K562 (cell line): ENCODE data around the gene PAQR7. TPM values are rescaled to one million over a fixed set of nuclear protein-coding genes. Genes with fewer than 3 reads are reported as not detected.
A peak's percentile ranks its signal among the peaks of the same experiment; 100 is the strongest.

Experiments
- BRD9 ChIP-seq: fragments of 450-650 bp; IDR thresholded peaks from 2 replicates; pipeline ENCODE4 v1.6.1; 2018; ENCODE audit warnings: low read depth; ENCODE audit not compliant: partially characterized antibody
- ELF4 ChIP-seq: fragments of 450-650 bp; formaldehyde crosslinking; IDR thresholded peaks from 2 replicates; pipeline ENCODE4 v1.4.0; 2022; ENCODE audit warnings: missing genetic modification characterization
- FOSL1 ChIP-seq: fragments of 200-800 bp; sonication (Bioruptor generic); conservative IDR thresholded peaks from 2 replicates; pipeline ENCODE4 v1.6.1; 2016; ENCODE audit warnings: missing genetic modification characterization, missing compliant biosample characterization
- GTF2A2 ChIP-seq: IDR thresholded peaks from 2 replicates; pipeline ENCODE4 v1.6.1; 2016; ENCODE audit warnings: mild to moderate bottlenecking, missing genetic modification characterization, missing compliant biosample characterization
- KLF10 ChIP-seq: fragments of 250-450 bp; sonication (Bioruptor Pico); IDR thresholded peaks from 2 replicates; pipeline ENCODE4 v1.6.1; 2021; ENCODE audit warnings: matching md5 sums
- LEF1 ChIP-seq: fragments of 450-650 bp; IDR thresholded peaks from 2 replicates; pipeline ENCODE4 v1.6.1; 2016; ENCODE audit warnings: mild to moderate bottlenecking
- MBD2 ChIP-seq: sonication (generic); IDR thresholded peaks from 2 replicates; pipeline ENCODE4 v1.6.1; 2016; ENCODE audit warnings: low read depth, borderline replicate concordance
- MEF2D ChIP-seq: conservative IDR thresholded peaks from 2 replicates; pipeline ENCODE4 v1.6.1; 2016; ENCODE audit warnings: low read depth, missing genetic modification characterization, missing compliant biosample characterization
- NCOA1 ChIP-seq: fragments of 450-650 bp; IDR thresholded peaks from 2 replicates; pipeline ENCODE4 v1.6.1; 2016; ENCODE audit warnings: low read depth
- NKRF ChIP-seq: fragments of 450-650 bp; IDR thresholded peaks from 2 replicates; pipeline ENCODE4 v1.6.1; 2016; ENCODE audit warnings: borderline replicate concordance
- NR2C1 ChIP-seq, 2 experiments: fragments of 450-650 bp; IDR thresholded peaks; 2 replicates each; pipeline ENCODE4 v1.6.1; 2017; ENCODE audit warnings: mild to moderate bottlenecking in 2 of 2, antibody characterized with exemption in 1 of 2, inconsistent platforms in 1 of 2, missing compliant biosample characterization in 1 of 2, missing genetic modification characterization in 1 of 2
- PHF20 ChIP-seq: fragments of 450-650 bp; IDR thresholded peaks from 2 replicates; pipeline ENCODE4 v1.6.1; 2018; ENCODE audit not compliant: partially characterized antibody
- PRDM10 ChIP-seq: fragments of 450-650 bp; IDR thresholded peaks from 2 replicates; pipeline ENCODE4 v1.6.1; 2018; ENCODE audit not compliant: partially characterized antibody
- SIX5 ChIP-seq, 2 experiments: IDR thresholded peaks; 2 replicates each; pipeline ENCODE4 v1.6.1; 2011; ENCODE audit warnings: low read length in 2 of 2, borderline replicate concordance in 1 of 2, low read depth in 1 of 2, mild to moderate bottlenecking in 1 of 2, moderate library complexity in 1 of 2; ENCODE audit not compliant: insufficient read depth in 1 of 2
- THRAP3 ChIP-seq: fragments of 450-650 bp; IDR thresholded peaks from 2 replicates; pipeline ENCODE4 v1.6.1; 2016; ENCODE audit warnings: mild to moderate bottlenecking, inconsistent platforms, borderline replicate concordance
- ZBTB11 ChIP-seq, 3 experiments: fragments of 200-800 bp in 1 of 3; fragments of 250-450 bp in 1 of 3; fragments of 450-650 bp in 1 of 3; sonication (Bioruptor Pico) in 1 of 3; sonication (Bioruptor generic) in 1 of 3; formaldehyde crosslinking in 1 of 3; IDR thresholded peaks; 2 replicates each; pipeline versions ENCODE4 v1.6.1 to v1.8.0; 2016 to 2022; ENCODE audit warnings: mild to moderate bottlenecking in 2 of 3, missing genetic modification characterization in 2 of 3, missing compliant biosample characterization in 1 of 3, moderate library complexity in 1 of 3
- ZFP1 ChIP-seq: fragments of 450-650 bp; formaldehyde crosslinking; IDR thresholded peaks from 2 replicates; pipeline ENCODE4 v1.4.0; 2020; ENCODE audit warnings: mild to moderate bottlenecking, mixed read lengths
- polyA plus RNA-seq, 8 experiments: library from polyadenylated mRNA; depleted of rRNA in 4 of 8; stranded (reverse) in 5 of 8; unstranded in 3 of 8; fragments of >200 nt; fragmentation: Nextera tagmentation in 2 of 8; fragmentation: Illumina TruSeq in 1 of 8; extraction: Ambion mirVana in 2 of 8; extraction: Trizol in 1 of 8; gene quantifications; 2 replicates each; pipeline versions ENCODE4 v1.2.1 to v1.2.3, GENCODE V29; 2011 to 2014; ENCODE audit warnings: inconsistent platforms in 1 of 8, missing spikeins in 1 of 8
- total RNA-seq, 7 experiments: library from RNA; depleted of rRNA in 6 of 7; stranded (reverse); fragments of >200 nt in 6 of 7; fragmentation: Illumina TruSeq in 2 of 7; extraction: Trizol in 2 of 7; gene quantifications; 2 replicates each; pipeline versions ENCODE4 v1.2.1 to v1.2.3, GENCODE V29; 2011 to 2021; ENCODE audit warnings: low replicate concordance in 1 of 7

Gene PAQR7
- total and polyA plus RNA-seq, 9 of the 15 experiments (the other 6 are each of a cell fraction or from before 2014, with no cell fraction given) = 1.1 to 5.2 (median 2.6) TPM

GRCh38 chr1:25861316-25862286, 13.9 kb downstream of the PAQR7 start (continued):
- TF ChIP-seq SIX5 (IDR thresholded peaks at IDR 0.05; ENCODE audit: borderline replicate concordance in 1 of 2, insufficient read depth in 1 of 2, low read depth in 1 of 2, low read length in 2 of 2) (no peak), MBD2 (0 out of 2 replicates have a peak, but pooled peaks have one; percentile 20), ZFP1 (CRISPR knock-in tag) (no peak), THRAP3 (no peak; the same call in 1 of the 2 replicates), KLF10 (no peak), NCOA1 (no peak), LEF1 (peak; percentile 97), FOSL1 (tag) (peak; percentile 75), MEF2D (tag) (no peak; the same call in 1 of the 2 replicates), ELF4 (CRISPR knock-in tag) (no peak), BRD9 (peak; percentile 72), ZBTB11 (CRISPR knock-in tag; IDR thresholded peaks at IDR 0.05) (peak in 1 of 3 experiments; percentile 65; a peak in 1 of 6 replicates), NKRF (peak; percentile 53; the same call in 1 of the 2 replicates), PHF20 (peak; percentile 61), NR2C1 (IDR thresholded peaks at IDR 0.05) (peak; percentile 49; the same call in 1 of the 2 replicates), NR2C1 (tag; IDR thresholded peaks at IDR 0.05) (peak; percentile 46; the same call in 1 of the 2 replicates), GTF2A2 (tag) (no peak; the same call in 1 of the 2 replicates), PRDM10 (peak; percentile 28)
